Dedifferentiated amniotic fluid mesenchymal stem cell (primary cell): Measurements from ENCODE around the gene LGI2.
"Not testable (repeated sequence)": the region's sequence is repeated elsewhere in the genome, so short reads cannot be mapped to it uniquely, and the experiment has no call there.

Source experiments
- DNase-seq: peaks from one replicate; pipeline ENCODE4 v3.0.0-alpha.2; 2016; ENCODE audit errors: extremely low spot score

The LGI2 gene

GRCh38 chr4:25030277-25031076 lies at the start of gene LGI2:
Gene LGI2, minus strand, starts transcription at chr4:25030946. Its CDS starts 253 bp downstream, at chr4:25030693.
- DNase-seq: no peak

GRCh38 chr4:25078523-25078922 lies 47.8 kb upstream of the LGI2 start:
- DNase-seq: no peak

GRCh38 chr4:25076625-25077398 lies 46.1 kb upstream of the LGI2 start:
- DNase-seq: no peak

- no peak for DNase-seq
These were observed 45.1 kb upstream of the LGI2 start for GRCh38 chr4:25075851-25076250.

- DNase-seq: no peak
These were observed 44.4 kb upstream of the LGI2 start for GRCh38 chr4:25075129-25075528.

- no peak for DNase-seq
These were observed 39.8 kb upstream of the LGI2 start for GRCh38 chr4:25070545-25070944.

GRCh38 chr4:25069014-25069413 lies 38.3 kb upstream of the LGI2 start:
- DNase-seq: no peak

- no peak for DNase-seq
These were observed 37.6 kb upstream of the LGI2 start for GRCh38 chr4:25068386-25068785.

GRCh38 chr4:25065932-25066590 lies 35.3 kb upstream of the LGI2 start:
- no peak for DNase-seq

GRCh38 chr4:25065431-25065858 lies 34.7 kb upstream of the LGI2 start:
- no peak for DNase-seq

GRCh38 chr4:25064447-25064846 lies 33.7 kb upstream of the LGI2 start:
- not testable (repeated sequence) for DNase-seq

- no peak for DNase-seq
These were observed 32.4 kb upstream of the LGI2 start for GRCh38 chr4:25063116-25063515.

- DNase-seq: no peak
These were observed 31.4 kb upstream of the LGI2 start for GRCh38 chr4:25062098-25062497.

- no peak for DNase-seq
These were observed 30.9 kb upstream of the LGI2 start for GRCh38 chr4:25061602-25062001.

GRCh38 chr4:25060963-25061340 lies 30.2 kb upstream of the LGI2 start:
- no peak for DNase-seq

GRCh38 chr4:25060241-25060962 lies 29.7 kb upstream of the LGI2 start:
- no peak for DNase-seq

GRCh38 chr4:25059791-25060190 lies 29.0 kb upstream of the LGI2 start:
- DNase-seq: no peak

- DNase-seq: no peak
These were observed 28.1 kb upstream of the LGI2 start for GRCh38 chr4:25058796-25059195.

- DNase-seq: no peak
These were observed 26.6 kb upstream of the LGI2 start for GRCh38 chr4:25057299-25057698.

GRCh38 chr4:25052037-25052436 lies 21.3 kb upstream of the LGI2 start:
- DNase-seq: not testable (repeated sequence)

- no peak for DNase-seq
These were observed 20.8 kb upstream of the LGI2 start for GRCh38 chr4:25051534-25051933.
